Smooth muscle cell (in vitro differentiated cells): ENCODE data around the gene ASB2. TPM values are rescaled to one million over a fixed set of nuclear protein-coding genes. Genes with fewer than 3 reads are reported as not detected.

Experiments used
- DNase-seq: peaks from one replicate; lab custom pipeline; 2025; ENCODE audit not compliant: unreplicated experiment; lab: John Stamatoyannopoulos, UW
- H2AFZ ChIP-seq: fragments of 200-600 bp; sonication (generic); 2 replicates; pipeline ENCODE4 v1.6.0; 2016; ENCODE audit warnings: antibody characterized with exemption, low read depth, mild to moderate bottlenecking
- H3F3A ChIP-seq: fragments of 200-600 bp; sonication (generic); 2 replicates; pipeline ENCODE4 v1.6.0; 2017; ENCODE audit warnings: antibody characterized with exemption, low read depth
- H3K27ac ChIP-seq: fragments of 200-600 bp; sonication (generic); 2 replicates; pipeline ENCODE4 v1.5.1; 2016; ENCODE audit warnings: low read depth, mild to moderate bottlenecking
- H3K27me3 ChIP-seq: fragments of 200-600 bp; sonication (generic); 2 replicates; pipeline ENCODE4 v1.6.1; 2016; ENCODE audit warnings: low read depth, mild to moderate bottlenecking
- H3K36me3 ChIP-seq: fragments of 200-600 bp; sonication (generic); 2 replicates; pipeline ENCODE4 v1.5.1; 2016; ENCODE audit warnings: low read depth
- H3K4me1 ChIP-seq: fragments of 200-600 bp; sonication (generic); 2 replicates; pipeline ENCODE4 v1.5.1; 2016; ENCODE audit warnings: low read depth
- H3K4me2 ChIP-seq: fragments of 200-600 bp; sonication (generic); 2 replicates; pipeline ENCODE4 v1.6.0; 2016; ENCODE audit warnings: mild to moderate bottlenecking
- H3K4me3 ChIP-seq: fragments of 200-600 bp; sonication (generic); 2 replicates; pipeline ENCODE4 v1.5.1; 2016; ENCODE audit warnings: mild to moderate bottlenecking
- H3K79me2 ChIP-seq: fragments of 200-600 bp; sonication (generic); 2 replicates; pipeline ENCODE4 v1.6.0; 2016; ENCODE audit warnings: low read depth, mild to moderate bottlenecking
- H3K9ac ChIP-seq: fragments of 200-600 bp; sonication (generic); 2 replicates; pipeline ENCODE4 v1.6.0; 2016; ENCODE audit warnings: low read depth
- H3K9me3 ChIP-seq: fragments of 200-600 bp; sonication (generic); replicated peaks from 2 replicates; pipeline ENCODE4 v1.5.1; 2016; ENCODE audit warnings: low read depth
- H4K20me1 ChIP-seq: fragments of 200-600 bp; sonication (generic); 2 replicates; pipeline ENCODE4 v1.6.0; 2016; ENCODE audit warnings: low read depth
- CTCF ChIP-seq: fragments of 200-600 bp; sonication (generic); IDR thresholded peaks from 2 replicates; pipeline ENCODE4 v1.5.1; 2017; ENCODE audit warnings: borderline replicate concordance, mild to moderate bottlenecking, antibody characterized with exemption; ENCODE audit not compliant: insufficient read depth, poor library complexity, severe bottlenecking
- WGBS: methylation state at CpG from one replicate; pipeline ENCODE4 v1.1.7; 2016; ENCODE audit warnings: low lambda C conversion rate; 5-methylcytosine and 5-hydroxymethylcytosine counted together
- polyA plus RNA-seq: library from polyadenylated mRNA; unstranded; fragments of >200 nt; fragmentation: Nextera tagmentation; extraction: Ambion mirVana; gene quantifications from 2 replicates; pipeline ENCODE4 v1.2.1, GENCODE V29; 2016
- total RNA-seq: library from RNA; depleted of rRNA; stranded (reverse); fragments of >200 nt; gene quantifications from 2 replicates; pipeline ENCODE4 v1.2.3, GENCODE V29; 2014

The ASB2 gene
- total and polyA plus RNA-seq, 2 experiments from 2014 or later = 0.99 TPM; not detected in 1

GRCh38 chr14:93914278-93914677, 62.1 kb downstream of the ASB2 start:
- TF ChIP-seq CTCF = no peak
- Histone ChIP-seq H3K79me2 (no peaks in the 10 kb centered on the region), H4K20me1 (no peaks in the 10 kb centered on the region)

DNA sequence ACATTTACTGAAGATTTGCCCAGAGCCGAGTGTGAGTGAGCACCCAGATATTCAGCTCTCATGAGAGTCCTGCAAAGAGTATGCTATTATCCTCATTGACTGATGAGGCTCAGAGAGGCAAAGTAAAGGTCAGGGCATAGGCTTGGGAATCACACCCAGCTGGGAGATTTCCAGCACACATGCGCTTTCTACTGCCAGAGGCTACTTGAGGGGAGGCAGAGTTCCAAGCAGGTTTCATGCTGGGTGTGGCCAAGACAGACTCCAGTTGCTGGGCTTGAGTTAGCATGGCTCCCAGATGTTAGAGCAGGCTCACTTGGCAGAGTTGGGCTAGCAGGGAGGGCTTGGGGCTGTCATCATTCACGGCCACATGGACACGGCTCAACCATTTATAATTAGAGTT, 63.6 kb downstream of the ASB2 start:
- no peaks in the 10 kb centered on the region for H3K4me1 ChIP-seq
- no peaks in the 10 kb centered on the region for H3K27me3 ChIP-seq
- H2AFZ ChIP-seq = no peak overlapping the region
- H3K4me2 ChIP-seq = no peak overlapping the region
- WGBS = 83% methylated on average over 4 of the region's 4 CpGs
- H3K4me3 ChIP-seq = no peak overlapping the region
- H3F3A ChIP-seq = no peaks in the 10 kb centered on the region
- H3K36me3 ChIP-seq = no peaks in the 10 kb centered on the region
- no peak for TF ChIP-seq CTCF
- no peaks in the 10 kb centered on the region for H3K9me3 ChIP-seq
- no peak for DNase-seq
- H3K79me2 ChIP-seq = no peaks in the 10 kb centered on the region
- H4K20me1 ChIP-seq = no peaks in the 10 kb centered on the region
- H3K27ac ChIP-seq = no peak overlapping the region
- H3K9ac ChIP-seq = no peak overlapping the region

More at GRCh38 chr14:93914278-93914677, 62.1 kb downstream of the ASB2 start:
- Histone ChIP-seq H2AFZ (no peak overlapping the region), H3K36me3 (no peaks in the 10 kb centered on the region), H3K4me2 (no peak overlapping the region), H3K4me1 (no peaks in the 10 kb centered on the region), H3K27me3 (no peaks in the 10 kb centered on the region), H3K4me3 (no peak overlapping the region), H3F3A (no peaks in the 10 kb centered on the region), H3K9me3 (no peaks in the 10 kb centered on the region), H3K27ac (no peak overlapping the region), H3K9ac (no peak overlapping the region)
- no peak for DNase-seq
- 82% methylated on average over 4 of the region's 4 CpGs for WGBS

DNA sequence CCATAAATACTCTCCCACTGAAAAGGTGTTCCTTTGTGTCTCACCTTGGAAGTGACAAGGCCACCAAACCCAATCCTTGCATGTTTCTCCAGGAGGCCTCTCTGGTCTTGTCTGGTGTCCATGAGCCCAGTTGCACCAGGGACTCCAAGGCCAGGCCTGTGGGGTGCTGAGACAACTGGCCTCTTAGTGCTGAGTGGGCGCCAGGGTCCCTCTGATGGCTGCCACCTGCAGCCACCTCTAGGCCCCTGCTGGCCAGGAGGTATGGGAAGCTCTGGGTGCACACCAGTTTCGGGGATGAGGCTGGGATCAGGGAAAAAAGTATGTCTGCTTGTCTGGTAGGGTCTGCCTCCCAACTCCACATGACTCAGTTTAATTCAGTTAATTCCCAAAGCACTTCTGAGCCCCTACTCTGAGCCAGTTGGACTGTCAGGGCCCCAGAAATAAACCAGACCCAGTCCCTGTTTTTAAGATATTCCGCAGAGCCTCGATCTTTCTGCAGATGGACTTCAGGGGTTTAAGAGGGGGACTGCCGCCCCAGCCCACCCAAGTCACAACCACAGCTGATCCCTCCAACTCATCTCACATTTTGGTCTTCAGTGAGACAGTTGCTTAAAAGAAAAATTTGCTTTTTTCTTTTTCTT, 64.3 kb downstream of the ASB2 start:
- H3K4me2 ChIP-seq = no peak overlapping the region
- no peaks in the 10 kb centered on the region for H3K4me1 ChIP-seq
- H3K27ac ChIP-seq = no peak overlapping the region
- no peak overlapping the region for H2AFZ ChIP-seq
- no peaks in the 10 kb centered on the region for H3K36me3 ChIP-seq
- no peaks in the 10 kb centered on the region for H3K27me3 ChIP-seq
- no peak overlapping the region for H3K4me3 ChIP-seq
- no peaks in the 10 kb centered on the region for H3F3A ChIP-seq
- H3K79me2 ChIP-seq = no peaks in the 10 kb centered on the region
- H3K9me3 ChIP-seq = no peaks in the 10 kb centered on the region
- H3K9ac ChIP-seq = no peak overlapping the region
- WGBS = 57% methylated on average over 5 of the region's 5 CpGs
- no peaks in the 10 kb centered on the region for H4K20me1 ChIP-seq
- DNase-seq = no peak
- no peak for TF ChIP-seq CTCF
